ENCODE data around the gene PLEKHM2.

GRCh38 chr1:15681349-15682292 lies 2.5 kb upstream of the PLEKHM2 start:
- TF ChIP-seq, protein P1, sequence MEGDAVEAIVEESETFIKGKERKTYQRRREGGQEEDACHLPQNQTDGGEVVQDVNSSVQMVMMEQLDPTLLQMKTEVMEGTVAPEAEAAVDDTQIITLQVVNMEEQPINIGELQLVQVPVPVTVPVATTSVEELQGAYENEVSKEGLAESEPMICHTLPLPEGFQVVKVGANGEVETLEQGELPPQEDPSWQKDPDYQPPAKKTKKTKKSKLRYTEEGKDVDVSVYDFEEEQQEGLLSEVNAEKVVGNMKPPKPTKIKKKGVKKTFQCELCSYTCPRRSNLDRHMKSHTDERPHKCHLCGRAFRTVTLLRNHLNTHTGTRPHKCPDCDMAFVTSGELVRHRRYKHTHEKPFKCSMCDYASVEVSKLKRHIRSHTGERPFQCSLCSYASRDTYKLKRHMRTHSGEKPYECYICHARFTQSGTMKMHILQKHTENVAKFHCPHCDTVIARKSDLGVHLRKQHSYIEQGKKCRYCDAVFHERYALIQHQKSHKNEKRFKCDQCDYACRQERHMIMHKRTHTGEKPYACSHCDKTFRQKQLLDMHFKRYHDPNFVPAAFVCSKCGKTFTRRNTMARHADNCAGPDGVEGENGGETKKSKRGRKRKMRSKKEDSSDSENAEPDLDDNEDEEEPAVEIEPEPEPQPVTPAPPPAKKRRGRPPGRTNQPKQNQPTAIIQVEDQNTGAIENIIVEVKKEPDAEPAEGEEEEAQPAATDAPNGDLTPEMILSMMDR (IDR thresholded peaks at IDR 0.05; ENCODE audit: low read depth, low read length, poor library complexity, severe bottlenecking), result no peak
- TF ChIP-seq EZH2phosphoT487 (IDR thresholded peaks at IDR 0.05; ENCODE audit: borderline replicate concordance, low read length), result no peak

Measured in DOHH2 (cell line).